ENCODE data around the gene NMT2.

- TF ChIP-seq CTCF (conservative IDR thresholded peaks at IDR 0.05; ENCODE audit: low read depth, low read length), result no peak
- no peak for TF ChIP-seq EZH2 (IDR thresholded peaks at IDR 0.05; ENCODE audit: low read length, unreplicated experiment)
Measured at GRCh38 chr10:15196021-15196834, 27.7 kb upstream of the NMT2 start.

Data from PC-3 (cell line).